ENCODE measurements around the gene DGCR2.

DNA sequence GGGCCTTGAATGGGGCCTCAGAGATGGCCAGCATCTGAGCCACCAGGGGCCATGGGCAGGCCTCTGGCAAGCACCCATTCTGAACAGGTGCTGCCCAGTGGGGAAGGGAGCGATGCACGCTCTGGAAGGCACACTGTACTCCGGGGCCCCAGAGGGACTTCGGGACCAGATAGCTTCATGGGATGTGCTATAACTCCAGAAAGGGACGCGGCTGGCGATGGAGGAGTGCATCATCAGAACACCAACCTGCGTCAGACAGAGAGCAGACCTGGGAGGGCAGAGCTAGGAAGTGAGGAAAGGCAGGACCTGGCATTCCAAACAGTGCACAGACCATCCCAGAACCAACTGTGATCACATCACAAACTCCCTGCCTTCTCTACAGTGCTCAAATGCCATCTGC lies 16.8 kb downstream of the DGCR2 start:
- TF ChIP-seq EP300 (IDR thresholded peaks at IDR 0.05) (no peak), POLR2A (IDR thresholded peaks at IDR 0.05) (no peak)
- TF ChIP-seq, protein P1, sequence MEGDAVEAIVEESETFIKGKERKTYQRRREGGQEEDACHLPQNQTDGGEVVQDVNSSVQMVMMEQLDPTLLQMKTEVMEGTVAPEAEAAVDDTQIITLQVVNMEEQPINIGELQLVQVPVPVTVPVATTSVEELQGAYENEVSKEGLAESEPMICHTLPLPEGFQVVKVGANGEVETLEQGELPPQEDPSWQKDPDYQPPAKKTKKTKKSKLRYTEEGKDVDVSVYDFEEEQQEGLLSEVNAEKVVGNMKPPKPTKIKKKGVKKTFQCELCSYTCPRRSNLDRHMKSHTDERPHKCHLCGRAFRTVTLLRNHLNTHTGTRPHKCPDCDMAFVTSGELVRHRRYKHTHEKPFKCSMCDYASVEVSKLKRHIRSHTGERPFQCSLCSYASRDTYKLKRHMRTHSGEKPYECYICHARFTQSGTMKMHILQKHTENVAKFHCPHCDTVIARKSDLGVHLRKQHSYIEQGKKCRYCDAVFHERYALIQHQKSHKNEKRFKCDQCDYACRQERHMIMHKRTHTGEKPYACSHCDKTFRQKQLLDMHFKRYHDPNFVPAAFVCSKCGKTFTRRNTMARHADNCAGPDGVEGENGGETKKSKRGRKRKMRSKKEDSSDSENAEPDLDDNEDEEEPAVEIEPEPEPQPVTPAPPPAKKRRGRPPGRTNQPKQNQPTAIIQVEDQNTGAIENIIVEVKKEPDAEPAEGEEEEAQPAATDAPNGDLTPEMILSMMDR (IDR thresholded peaks at IDR 0.05), result no peak
